ENCODE measurements around the gene PTPN6. TPM values are rescaled to one million over a fixed set of nuclear protein-coding genes. Genes with fewer than 3 reads are reported as not detected.

PTPN6 gene
- total and polyA plus RNA-seq, 2 of the 13 experiments (the other 11 are each of a cell fraction or from before 2014, with no cell fraction given), result 10.5 to 10.6 TPM

DNA sequence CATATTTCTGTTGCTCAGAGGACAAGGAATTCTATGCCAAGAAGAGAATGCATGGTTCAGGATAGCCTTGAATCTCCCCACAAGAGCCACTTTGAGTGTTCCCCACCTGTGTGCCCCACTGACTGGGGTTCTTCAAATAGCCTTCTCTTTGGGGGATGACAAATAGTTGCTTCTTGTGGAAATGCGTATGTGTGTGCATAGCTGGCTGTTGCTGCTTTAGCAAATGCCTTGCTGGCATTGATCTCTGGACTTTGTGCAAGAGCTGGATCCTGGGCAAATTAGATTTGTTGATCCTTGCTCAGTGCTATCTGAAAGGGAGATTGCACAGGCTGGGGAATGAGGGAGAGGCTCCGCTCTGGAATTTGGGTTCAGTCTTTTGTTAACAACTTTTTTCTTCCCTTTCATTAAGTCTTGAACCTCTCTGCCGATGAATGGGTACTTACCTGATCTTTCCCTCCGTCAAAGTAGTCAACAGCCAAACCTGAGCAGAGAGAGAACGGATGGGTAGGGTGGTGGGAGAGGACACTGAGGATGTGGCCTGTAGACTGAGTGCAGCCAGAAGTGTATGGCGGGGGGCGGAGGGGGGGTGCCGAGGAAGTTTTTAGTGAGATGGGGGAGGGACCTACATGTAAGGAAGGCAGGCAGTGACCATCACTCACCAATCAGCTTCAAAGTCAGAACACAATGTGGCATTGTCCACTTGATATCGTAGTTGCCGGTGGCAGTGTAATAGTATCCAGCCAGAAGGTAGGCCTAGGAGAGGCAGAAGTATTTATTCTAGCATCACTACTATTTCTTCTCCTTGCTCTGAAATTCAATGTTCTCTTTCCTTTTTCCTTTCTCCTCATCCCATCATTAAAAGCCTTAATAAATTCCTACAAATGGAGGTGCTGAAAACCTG is 30.2 kb downstream of the PTPN6 start (continued):
- TF ChIP-seq, protein P1, sequence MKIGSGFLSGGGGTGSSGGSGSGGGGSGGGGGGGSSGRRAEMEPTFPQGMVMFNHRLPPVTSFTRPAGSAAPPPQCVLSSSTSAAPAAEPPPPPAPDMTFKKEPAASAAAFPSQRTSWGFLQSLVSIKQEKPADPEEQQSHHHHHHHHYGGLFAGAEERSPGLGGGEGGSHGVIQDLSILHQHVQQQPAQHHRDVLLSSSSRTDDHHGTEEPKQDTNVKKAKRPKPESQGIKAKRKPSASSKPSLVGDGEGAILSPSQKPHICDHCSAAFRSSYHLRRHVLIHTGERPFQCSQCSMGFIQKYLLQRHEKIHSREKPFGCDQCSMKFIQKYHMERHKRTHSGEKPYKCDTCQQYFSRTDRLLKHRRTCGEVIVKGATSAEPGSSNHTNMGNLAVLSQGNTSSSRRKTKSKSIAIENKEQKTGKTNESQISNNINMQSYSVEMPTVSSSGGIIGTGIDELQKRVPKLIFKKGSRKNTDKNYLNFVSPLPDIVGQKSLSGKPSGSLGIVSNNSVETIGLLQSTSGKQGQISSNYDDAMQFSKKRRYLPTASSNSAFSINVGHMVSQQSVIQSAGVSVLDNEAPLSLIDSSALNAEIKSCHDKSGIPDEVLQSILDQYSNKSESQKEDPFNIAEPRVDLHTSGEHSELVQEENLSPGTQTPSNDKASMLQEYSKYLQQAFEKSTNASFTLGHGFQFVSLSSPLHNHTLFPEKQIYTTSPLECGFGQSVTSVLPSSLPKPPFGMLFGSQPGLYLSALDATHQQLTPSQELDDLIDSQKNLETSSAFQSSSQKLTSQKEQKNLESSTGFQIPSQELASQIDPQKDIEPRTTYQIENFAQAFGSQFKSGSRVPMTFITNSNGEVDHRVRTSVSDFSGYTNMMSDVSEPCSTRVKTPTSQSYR (CRISPR knock-in tag; IDR thresholded peaks at IDR 0.05; ENCODE audit: borderline replicate concordance), result peak; percentile 72; the same call in 1 of the 2 replicates
- TF ChIP-seq RXRB (CRISPR knock-in tag; IDR thresholded peaks at IDR 0.05; ENCODE audit: borderline replicate concordance) (peak; percentile 81), ZNF7 (CRISPR knock-in tag; IDR thresholded peaks at IDR 0.05) (no peak), ZNF605 (CRISPR knock-in tag; IDR thresholded peaks at IDR 0.05) (no peak), NFKB2 (CRISPR knock-in tag; IDR thresholded peaks at IDR 0.05; ENCODE audit: borderline replicate concordance) (no peak), MEIS2 (CRISPR knock-in tag; IDR thresholded peaks at IDR 0.05) (0 out of 2 replicates have a peak, but pooled peaks have one; percentile 3), HOXA3 (CRISPR knock-in tag; IDR thresholded peaks at IDR 0.05) (peak; percentile 49; the same call in 1 of the 2 replicates), ELF1 (CRISPR knock-in tag; IDR thresholded peaks at IDR 0.05) (0 out of 2 replicates have a peak, but pooled peaks have one; percentile 21), ZNF589 (CRISPR knock-in tag; conservative IDR thresholded peaks at IDR 0.05) (no peak), SNAI1 (CRISPR knock-in tag; IDR thresholded peaks at IDR 0.05; ENCODE audit: borderline replicate concordance) (no peak)
- TF ChIP-seq, protein P2, sequence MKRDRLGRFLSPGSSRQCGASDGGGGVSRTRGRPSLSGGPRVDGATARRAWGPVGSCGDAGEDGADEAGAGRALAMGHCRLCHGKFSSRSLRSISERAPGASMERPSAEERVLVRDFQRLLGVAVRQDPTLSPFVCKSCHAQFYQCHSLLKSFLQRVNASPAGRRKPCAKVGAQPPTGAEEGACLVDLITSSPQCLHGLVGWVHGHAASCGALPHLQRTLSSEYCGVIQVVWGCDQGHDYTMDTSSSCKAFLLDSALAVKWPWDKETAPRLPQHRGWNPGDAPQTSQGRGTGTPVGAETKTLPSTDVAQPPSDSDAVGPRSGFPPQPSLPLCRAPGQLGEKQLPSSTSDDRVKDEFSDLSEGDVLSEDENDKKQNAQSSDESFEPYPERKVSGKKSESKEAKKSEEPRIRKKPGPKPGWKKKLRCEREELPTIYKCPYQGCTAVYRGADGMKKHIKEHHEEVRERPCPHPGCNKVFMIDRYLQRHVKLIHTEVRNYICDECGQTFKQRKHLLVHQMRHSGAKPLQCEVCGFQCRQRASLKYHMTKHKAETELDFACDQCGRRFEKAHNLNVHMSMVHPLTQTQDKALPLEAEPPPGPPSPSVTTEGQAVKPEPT (CRISPR knock-in tag; IDR thresholded peaks at IDR 0.05; ENCODE audit: low read depth), result no peak
- TF ChIP-seq, protein P3, sequence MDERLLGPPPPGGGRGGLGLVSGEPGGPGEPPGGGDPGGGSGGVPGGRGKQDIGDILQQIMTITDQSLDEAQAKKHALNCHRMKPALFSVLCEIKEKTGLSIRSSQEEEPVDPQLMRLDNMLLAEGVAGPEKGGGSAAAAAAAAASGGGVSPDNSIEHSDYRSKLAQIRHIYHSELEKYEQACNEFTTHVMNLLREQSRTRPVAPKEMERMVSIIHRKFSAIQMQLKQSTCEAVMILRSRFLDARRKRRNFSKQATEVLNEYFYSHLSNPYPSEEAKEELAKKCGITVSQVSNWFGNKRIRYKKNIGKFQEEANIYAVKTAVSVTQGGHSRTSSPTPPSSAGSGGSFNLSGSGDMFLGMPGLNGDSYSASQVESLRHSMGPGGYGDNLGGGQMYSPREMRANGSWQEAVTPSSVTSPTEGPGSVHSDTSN (CRISPR knock-in tag; IDR thresholded peaks at IDR 0.05), result no peak
- TF ChIP-seq, protein P4, sequence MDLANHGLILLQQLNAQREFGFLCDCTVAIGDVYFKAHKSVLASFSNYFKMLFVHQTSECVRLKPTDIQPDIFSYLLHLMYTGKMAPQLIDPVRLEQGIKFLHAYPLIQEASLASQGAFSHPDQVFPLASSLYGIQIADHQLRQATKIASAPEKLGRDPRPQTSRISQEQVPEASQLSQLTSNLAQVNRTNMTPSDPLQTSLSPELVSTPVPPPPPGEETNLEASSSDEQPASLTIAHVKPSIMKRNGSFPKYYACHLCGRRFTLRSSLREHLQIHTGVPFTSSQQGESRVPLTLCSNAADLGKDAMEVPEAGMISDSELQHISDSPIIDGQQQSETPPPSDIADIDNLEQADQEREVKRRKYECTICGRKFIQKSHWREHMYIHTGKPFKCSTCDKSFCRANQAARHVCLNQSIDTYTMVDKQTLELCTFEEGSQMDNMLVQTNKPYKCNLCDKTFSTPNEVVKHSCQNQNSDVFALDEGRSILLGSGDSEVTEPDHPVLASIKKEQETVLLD (CRISPR knock-in tag; IDR thresholded peaks at IDR 0.05; ENCODE audit: low read depth), result no peak
- TF ChIP-seq, protein P5, sequence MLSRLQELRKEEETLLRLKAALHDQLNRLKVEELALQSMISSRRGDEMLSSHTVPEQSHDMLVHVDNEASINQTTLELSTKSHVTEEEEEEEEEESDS (CRISPR knock-in tag; IDR thresholded peaks at IDR 0.05; ENCODE audit: borderline replicate concordance), result 0 out of 2 replicates have a peak, but pooled peaks have one; percentile 71
- TF ChIP-seq, protein P6, sequence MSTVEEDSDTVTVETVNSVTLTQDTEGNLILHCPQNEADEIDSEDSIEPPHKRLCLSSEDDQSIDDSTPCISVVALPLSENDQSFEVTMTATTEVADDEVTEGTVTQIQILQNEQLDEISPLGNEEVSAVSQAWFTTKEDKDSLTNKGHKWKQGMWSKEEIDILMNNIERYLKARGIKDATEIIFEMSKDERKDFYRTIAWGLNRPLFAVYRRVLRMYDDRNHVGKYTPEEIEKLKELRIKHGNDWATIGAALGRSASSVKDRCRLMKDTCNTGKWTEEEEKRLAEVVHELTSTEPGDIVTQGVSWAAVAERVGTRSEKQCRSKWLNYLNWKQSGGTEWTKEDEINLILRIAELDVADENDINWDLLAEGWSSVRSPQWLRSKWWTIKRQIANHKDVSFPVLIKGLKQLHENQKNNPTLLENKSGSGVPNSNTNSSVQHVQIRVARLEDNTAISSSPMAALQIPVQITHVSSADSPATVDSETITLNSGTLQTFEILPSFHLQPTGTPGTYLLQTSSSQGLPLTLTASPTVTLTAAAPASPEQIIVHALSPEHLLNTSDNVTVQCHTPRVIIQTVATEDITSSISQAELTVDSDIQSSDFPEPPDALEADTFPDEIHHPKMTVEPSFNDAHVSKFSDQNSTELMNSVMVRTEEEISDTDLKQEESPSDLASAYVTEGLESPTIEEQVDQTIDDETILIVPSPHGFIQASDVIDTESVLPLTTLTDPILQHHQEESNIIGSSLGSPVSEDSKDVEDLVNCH (CRISPR knock-in tag; IDR thresholded peaks at IDR 0.05), result no peak
- TF ChIP-seq, protein P7, sequence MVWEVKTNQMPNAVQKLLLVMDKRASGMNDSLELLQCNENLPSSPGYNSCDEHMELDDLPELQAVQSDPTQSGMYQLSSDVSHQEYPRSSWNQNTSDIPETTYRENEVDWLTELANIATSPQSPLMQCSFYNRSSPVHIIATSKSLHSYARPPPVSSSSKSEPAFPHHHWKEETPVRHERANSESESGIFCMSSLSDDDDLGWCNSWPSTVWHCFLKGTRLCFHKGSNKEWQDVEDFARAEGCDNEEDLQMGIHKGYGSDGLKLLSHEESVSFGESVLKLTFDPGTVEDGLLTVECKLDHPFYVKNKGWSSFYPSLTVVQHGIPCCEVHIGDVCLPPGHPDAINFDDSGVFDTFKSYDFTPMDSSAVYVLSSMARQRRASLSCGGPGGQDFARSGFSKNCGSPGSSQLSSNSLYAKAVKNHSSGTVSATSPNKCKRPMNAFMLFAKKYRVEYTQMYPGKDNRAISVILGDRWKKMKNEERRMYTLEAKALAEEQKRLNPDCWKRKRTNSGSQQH (CRISPR knock-in tag; IDR thresholded peaks at IDR 0.05; ENCODE audit: low read depth), result no peak
